Endodermal cell (in vitro differentiated cells): ENCODE data around the gene IFT57. TPM values are rescaled to one million over a fixed set of nuclear protein-coding genes. Genes with fewer than 3 reads are reported as not detected.

Experiments
- DNase-seq: peaks from one replicate; pipeline ENCODE4 v3.0.0-alpha.2; 2017
- H3K27ac ChIP-seq: 2 replicates; pipeline ENCODE4 v1.5.1; 2013; ENCODE audit warnings: mild to moderate bottlenecking, low read depth, low read length, moderate library complexity
- H3K27me3 ChIP-seq: 2 replicates; pipeline ENCODE4 v1.6.1; 2013; ENCODE audit warnings: mild to moderate bottlenecking, low read length, moderate library complexity; ENCODE audit not compliant: insufficient read depth, control insufficient read depth, poor library complexity, severe bottlenecking
- H3K36me3 ChIP-seq: 2 replicates; pipeline ENCODE4 v1.7.0; 2013; ENCODE audit warnings: mild to moderate bottlenecking, low read length, moderate library complexity; ENCODE audit not compliant: control insufficient read depth, insufficient read depth
- H3K4me1 ChIP-seq: one replicate; pipeline ENCODE4 v1.7.0; 2013; ENCODE audit warnings: low read length; ENCODE audit not compliant: control insufficient read depth, insufficient read depth
- H3K4me3 ChIP-seq: 2 replicates; pipeline ENCODE4 v1.5.1; 2013; ENCODE audit warnings: mild to moderate bottlenecking, low read length, moderate library complexity
- H3K9ac ChIP-seq: 2 replicates; pipeline ENCODE4 v1.6.1; 2013; ENCODE audit warnings: mild to moderate bottlenecking, low read length, moderate library complexity; ENCODE audit not compliant: poor library complexity, severe bottlenecking; ENCODE audit errors: extremely low read depth
- H3K9me3 ChIP-seq: 2 replicates; pipeline ENCODE4 v1.6.1; 2013; ENCODE audit warnings: mild to moderate bottlenecking, low read length, moderate library complexity; ENCODE audit not compliant: control insufficient read depth
- H3K27ac Mint-ChIP-seq: 2 replicates; pipeline ENCODE4 v1.8.0; 2020; ENCODE audit warnings: mixed read lengths
- H3K27me3 Mint-ChIP-seq: 2 replicates; pipeline ENCODE4 v1.8.0; 2021; ENCODE audit warnings: mild to moderate bottlenecking, mixed read lengths; ENCODE audit not compliant: insufficient read depth
- H3K36me3 Mint-ChIP-seq: 2 replicates; pipeline ENCODE4 v1.8.0; 2020; ENCODE audit warnings: low read depth, mixed read lengths
- H3K4me1 Mint-ChIP-seq: 2 replicates; pipeline ENCODE4 v1.8.0; 2020; ENCODE audit warnings: mixed read lengths
- H3K4me3 Mint-ChIP-seq: 2 replicates; pipeline ENCODE4 v1.8.0; 2020; ENCODE audit warnings: mild to moderate bottlenecking, moderate library complexity, mixed read lengths
- H3K9me3 Mint-ChIP-seq: 2 replicates; pipeline ENCODE4 v1.8.0; 2020; ENCODE audit warnings: mild to moderate bottlenecking, mixed read lengths
- WGBS, 2 experiments: methylation state at CpG; one replicate each; pipeline versions ENCODE4 v1.1.5 to v1.1.7; 2013; ENCODE audit warnings: missing lambda C conversion rate in 2 of 2, mixed read lengths in 1 of 2; ENCODE audit not compliant: insufficient coverage in 1 of 2, insufficient read length in 1 of 2; 5-methylcytosine and 5-hydroxymethylcytosine counted together
- total RNA-seq, 2 donors: library from RNA; stranded (reverse); fragmentation: NEBNext Ultra II Directional in 1 of 2; extraction: Animal tissue kit (Norgen Biotek cat#: 25700) in 1 of 2; gene quantifications; 2 replicates in 1 of 2; 3 replicates in 1 of 2; pipeline ENCODE4 v1.2.1, GENCODE V29; 2021
- TF ChIP-seq, protein P1 (sequence below): fragments of 200-600 bp; sonication (generic); conservative IDR thresholded peaks from 2 replicates; pipeline ENCODE4 v1.5.0; 2021; ENCODE audit warnings: antibody characterized with exemption, mild to moderate bottlenecking

Gene IFT57
- total RNA-seq, 2 donors from 2014 or later: 45.5 to 60.5 TPM

DNA sequence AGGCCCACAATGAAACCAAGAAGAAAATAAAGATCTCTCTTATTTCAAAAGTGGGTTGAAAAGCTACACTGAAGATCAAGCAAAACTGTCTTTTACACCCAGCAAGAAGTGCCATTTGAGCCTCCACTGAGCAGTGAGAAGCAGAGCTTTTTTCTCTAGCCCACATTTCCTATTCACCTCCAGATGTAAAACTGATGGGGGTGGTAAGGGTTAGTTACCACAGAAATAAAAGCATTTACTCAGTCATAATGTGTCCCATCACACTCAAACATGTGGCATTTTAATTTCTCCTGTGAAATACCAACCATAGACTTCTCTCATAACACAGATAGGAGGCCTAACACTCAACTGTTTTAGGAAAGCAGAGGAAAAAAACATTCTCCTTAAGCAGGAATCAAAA, 21.0 kb downstream of the IFT57 start:
- peaks cover 1% of the 10 kb centered on the region for H3K4me1 Mint-ChIP-seq
- H3K36me3 Mint-ChIP-seq: no peaks in the 10 kb centered on the region

DNA sequence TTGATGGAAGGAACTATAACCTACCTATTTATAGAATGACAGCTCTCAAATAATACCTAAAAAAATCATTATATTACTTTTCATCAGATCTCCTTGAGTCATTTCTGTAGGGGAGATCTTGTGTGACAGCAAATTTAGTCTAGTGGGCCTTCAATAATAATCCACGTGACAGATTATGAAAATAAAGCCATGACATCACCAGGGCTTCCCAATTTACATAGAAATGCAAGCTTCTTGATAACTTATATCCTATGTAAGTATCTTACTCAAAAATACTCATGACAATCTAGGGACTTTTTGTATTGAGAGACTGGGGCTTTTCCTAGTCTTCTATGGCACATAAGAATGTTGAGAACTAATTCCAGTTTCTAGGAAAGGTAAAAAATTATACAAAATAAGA, 21.6 kb downstream of the IFT57 start:
- no peaks in the 10 kb centered on the region for H3K27me3 Mint-ChIP-seq
- WGBS, 2 experiments: 100% methylated on average over 1 of the region's 1 CpG
- no peaks in the 10 kb centered on the region for H3K36me3 ChIP-seq
- no peak overlapping the region for H3K27ac Mint-ChIP-seq
- TF ChIP-seq, protein P1, sequence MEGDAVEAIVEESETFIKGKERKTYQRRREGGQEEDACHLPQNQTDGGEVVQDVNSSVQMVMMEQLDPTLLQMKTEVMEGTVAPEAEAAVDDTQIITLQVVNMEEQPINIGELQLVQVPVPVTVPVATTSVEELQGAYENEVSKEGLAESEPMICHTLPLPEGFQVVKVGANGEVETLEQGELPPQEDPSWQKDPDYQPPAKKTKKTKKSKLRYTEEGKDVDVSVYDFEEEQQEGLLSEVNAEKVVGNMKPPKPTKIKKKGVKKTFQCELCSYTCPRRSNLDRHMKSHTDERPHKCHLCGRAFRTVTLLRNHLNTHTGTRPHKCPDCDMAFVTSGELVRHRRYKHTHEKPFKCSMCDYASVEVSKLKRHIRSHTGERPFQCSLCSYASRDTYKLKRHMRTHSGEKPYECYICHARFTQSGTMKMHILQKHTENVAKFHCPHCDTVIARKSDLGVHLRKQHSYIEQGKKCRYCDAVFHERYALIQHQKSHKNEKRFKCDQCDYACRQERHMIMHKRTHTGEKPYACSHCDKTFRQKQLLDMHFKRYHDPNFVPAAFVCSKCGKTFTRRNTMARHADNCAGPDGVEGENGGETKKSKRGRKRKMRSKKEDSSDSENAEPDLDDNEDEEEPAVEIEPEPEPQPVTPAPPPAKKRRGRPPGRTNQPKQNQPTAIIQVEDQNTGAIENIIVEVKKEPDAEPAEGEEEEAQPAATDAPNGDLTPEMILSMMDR: no peak
- H3K4me1 ChIP-seq: no peaks in the 10 kb centered on the region
- no peaks in the 10 kb centered on the region for H3K9me3 Mint-ChIP-seq
- H3K27me3 ChIP-seq: no peaks in the 10 kb centered on the region
- H3K4me3 ChIP-seq: no peak overlapping the region
- no peak for DNase-seq
- no peak overlapping the region for H3K27ac ChIP-seq
- H3K9ac ChIP-seq: no peak overlapping the region
- H3K4me3 Mint-ChIP-seq: no peak overlapping the region
- H3K4me1 Mint-ChIP-seq: peaks cover 1% of the 10 kb centered on the region
- H3K9me3 ChIP-seq: no peaks in the 10 kb centered on the region
- no peaks in the 10 kb centered on the region for H3K36me3 Mint-ChIP-seq

More for the DNA sequence above, 21.0 kb downstream of the IFT57 start:
- DNase-seq: no peak
- TF ChIP-seq, protein P1: no peak
- Histone ChIP-seq H3K9ac (no peak overlapping the region), H3K9me3 (no peaks in the 10 kb centered on the region), H3K4me3 (no peak overlapping the region), H3K27ac (no peak overlapping the region), H3K36me3 (no peaks in the 10 kb centered on the region), H3K27me3 (no peaks in the 10 kb centered on the region), H3K4me1 (no peaks in the 10 kb centered on the region)
- H3K9me3 Mint-ChIP-seq: no peaks in the 10 kb centered on the region
- no peak overlapping the region for H3K4me3 Mint-ChIP-seq
- H3K27ac Mint-ChIP-seq: no peak overlapping the region
- no peaks in the 10 kb centered on the region for H3K27me3 Mint-ChIP-seq

DNA sequence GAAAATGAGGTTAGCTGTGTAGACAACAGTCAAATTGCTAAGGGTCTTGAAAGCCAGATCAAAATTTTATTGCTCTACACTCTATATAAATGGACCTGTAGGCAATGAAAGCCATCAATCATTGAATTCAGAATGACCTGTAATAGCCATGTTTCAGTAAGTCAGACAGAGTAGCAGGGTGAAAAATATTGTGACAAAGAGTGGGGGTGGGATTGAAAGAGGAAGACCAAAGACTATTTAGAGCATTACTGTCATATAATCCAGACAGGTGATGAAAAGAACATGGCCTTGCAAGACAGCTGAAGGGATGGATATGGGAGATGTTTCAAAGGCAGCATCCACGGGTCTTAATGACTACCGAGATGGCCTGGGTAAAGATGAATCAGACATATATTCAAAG, 22.2 kb downstream of the IFT57 start:
- no peak overlapping the region for H3K27ac ChIP-seq
- H3K36me3 ChIP-seq: no peaks in the 10 kb centered on the region
- H3K9ac ChIP-seq: no peak overlapping the region
- TF ChIP-seq, protein P1: no peak
- no peak overlapping the region for H3K4me3 Mint-ChIP-seq
- no peak overlapping the region for H3K4me3 ChIP-seq
- no peaks in the 10 kb centered on the region for H3K4me1 ChIP-seq
- no peaks in the 10 kb centered on the region for H3K9me3 ChIP-seq
- H3K36me3 Mint-ChIP-seq: no peaks in the 10 kb centered on the region
- H3K27ac Mint-ChIP-seq: no peak overlapping the region
- 94% methylated on average over 2 of the region's 2 CpGs; no CpG with 5 or more reads in 1 of the 2 experiments for WGBS, 2 experiments
- H3K27me3 Mint-ChIP-seq: no peaks in the 10 kb centered on the region
- H3K4me1 Mint-ChIP-seq: peaks cover 1% of the 10 kb centered on the region
- no peaks in the 10 kb centered on the region for H3K27me3 ChIP-seq
- DNase-seq: no peak
- no peaks in the 10 kb centered on the region for H3K9me3 Mint-ChIP-seq
